GM12891 (cell line): ENCODE results near the gene BANF2.

Experiments used
- POLR2A ChIP-seq: IDR thresholded peaks from 2 replicates; pipeline ENCODE4 v1.6.1; 2011; ENCODE audit warnings: low read depth, low read length, control low read depth
- POLR2AphosphoS5 ChIP-seq: IDR thresholded peaks from 2 replicates; pipeline ENCODE4 v1.6.1; 2011; ENCODE audit warnings: low read depth, low read length, control low read depth
- TAF1 ChIP-seq: IDR thresholded peaks from 2 replicates; pipeline ENCODE4 v1.6.1; 2011; ENCODE audit warnings: low read depth, low read length, control low read depth

GRCh38 chr20:17735959-17736621 lies 36.3 kb downstream of the BANF2 start:
- no peak for TF ChIP-seq POLR2AphosphoS5
- no peak for TF ChIP-seq POLR2A
- no peak for TF ChIP-seq TAF1
